Measurements from ENCODE around the gene NF1.
"Not testable (repeated sequence)": the region's sequence is repeated elsewhere in the genome, so short reads cannot be mapped to it uniquely, and the experiment has no call there.

NF1 gene

DNA sequence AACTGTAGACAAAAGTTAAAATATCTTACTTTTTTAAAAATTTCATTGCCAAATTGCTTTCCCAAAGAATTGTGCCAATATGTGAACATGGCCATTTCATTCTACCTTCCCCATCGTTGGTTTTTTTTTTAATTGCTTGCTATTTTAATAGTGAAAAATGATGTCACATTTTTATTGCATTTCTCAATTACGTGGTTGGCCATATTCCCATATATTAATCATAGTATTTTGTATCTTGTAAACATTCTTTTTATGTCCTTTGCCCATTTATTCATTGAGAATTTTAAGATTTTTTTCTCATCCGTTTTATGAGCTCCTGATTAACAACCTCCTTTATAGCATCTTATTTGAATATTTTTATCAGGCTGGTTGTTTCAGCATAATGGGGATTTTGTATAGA is 195.0 kb downstream of the NF1 start:
- no peak for DNase-seq (ENCODE audit: low read depth in 2 of 3, low spot score in 2 of 3)

DNA sequence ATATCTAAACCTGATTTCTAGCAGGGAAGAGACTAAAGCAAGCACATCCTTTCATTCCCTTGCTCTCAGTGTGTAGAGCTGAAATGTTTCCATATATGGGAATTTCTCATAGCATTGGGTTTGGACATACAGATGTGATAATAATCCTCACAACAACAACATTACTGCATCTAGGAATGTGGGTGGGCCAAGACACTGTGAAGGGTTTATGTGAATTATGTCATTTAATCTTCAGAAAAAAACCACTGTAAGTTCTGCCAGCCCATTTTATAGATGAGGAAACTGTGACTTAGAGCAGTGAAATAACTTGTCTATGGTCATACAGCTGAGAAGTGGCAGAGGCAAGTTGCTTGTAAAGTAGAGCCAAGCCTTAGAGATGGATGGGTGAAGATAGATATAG is 197.0 kb downstream of the NF1 start:
- DNase-seq (ENCODE audit: low read depth in 2 of 3, low spot score in 2 of 3): no peak

GRCh38 chr17:31293581-31293980 is 198.8 kb downstream of the NF1 start:
- no peak for DNase-seq (ENCODE audit: low read depth in 2 of 3, low spot score in 2 of 3)

DNA sequence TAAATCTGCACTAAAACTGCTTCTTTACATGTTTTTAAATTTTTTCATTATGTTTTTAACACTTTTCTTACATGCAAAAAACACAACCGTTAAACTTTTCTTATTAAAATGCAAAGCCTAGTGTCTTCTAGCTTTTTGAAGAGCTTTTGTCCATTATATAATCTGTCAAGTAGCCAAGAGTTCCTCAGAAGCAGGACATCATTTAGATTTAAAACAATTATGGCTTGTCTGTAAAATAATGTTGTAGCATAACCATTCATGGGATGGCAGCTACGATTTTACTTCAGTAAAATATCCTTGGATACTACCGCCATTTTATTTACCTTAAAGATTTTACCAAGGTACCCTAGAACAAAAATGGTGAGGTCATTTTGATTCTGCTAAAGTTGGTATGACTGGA is 199.5 kb downstream of the NF1 start:
- no peak for DNase-seq (ENCODE audit: low read depth in 2 of 3, low spot score in 2 of 3)

DNA sequence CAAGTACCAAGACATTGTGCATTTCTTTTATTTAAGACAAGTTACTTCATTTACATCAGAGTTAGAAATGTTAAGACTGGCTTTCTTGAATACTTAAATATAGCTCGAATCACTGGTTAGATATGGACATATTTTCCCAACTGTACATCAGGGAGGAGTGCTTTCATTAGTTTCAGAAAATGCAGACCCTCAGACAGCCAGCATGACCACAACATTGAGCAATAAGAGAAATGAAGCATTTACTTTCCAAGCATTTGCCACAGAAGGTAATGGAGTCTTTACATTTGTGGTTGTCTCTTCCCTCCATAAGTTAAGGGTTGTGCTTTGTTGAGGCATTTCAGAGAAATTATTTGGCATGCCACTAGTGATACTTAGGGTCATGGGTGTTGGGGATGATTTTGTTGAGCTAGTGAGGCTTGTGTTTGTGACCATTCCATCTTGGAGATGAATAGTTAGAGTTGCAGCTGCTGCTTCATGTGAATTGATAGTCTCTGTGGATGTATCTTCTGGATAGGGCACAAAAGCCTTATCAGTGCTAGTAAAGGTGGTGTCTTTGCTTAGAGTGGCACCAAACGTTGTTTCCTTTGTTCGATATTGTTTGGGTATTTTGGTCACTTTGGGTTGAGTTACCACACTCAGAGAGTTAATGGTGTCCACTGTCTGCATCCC is 200.2 kb downstream of the NF1 start:
- DNase-seq (ENCODE audit: low read depth in 2 of 3, low spot score in 2 of 3): no peak

DNA sequence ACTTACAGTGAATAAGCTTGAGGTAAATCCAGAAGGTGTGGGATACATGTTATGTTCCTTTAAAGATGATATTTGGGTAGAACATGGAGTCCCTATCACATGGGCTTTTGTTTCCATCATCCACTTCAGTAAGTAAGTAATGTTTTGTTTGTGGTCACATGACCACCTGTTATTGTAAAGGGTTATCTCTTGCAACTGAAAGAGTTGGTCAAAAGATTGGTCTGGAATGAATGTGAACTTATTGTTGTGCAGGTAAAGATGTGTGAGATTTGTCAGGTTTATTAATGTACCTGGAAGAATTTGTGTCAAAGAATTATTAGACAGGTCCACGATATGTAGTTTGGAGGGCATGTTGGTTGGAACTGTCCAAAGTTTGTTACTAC is 200.7 kb downstream of the NF1 start:
- DNase-seq (ENCODE audit: low read depth in 2 of 3, low spot score in 2 of 3): no peak

GRCh38 chr17:31296142-31296541 is 201.4 kb downstream of the NF1 start:
- DNase-seq (ENCODE audit: low read depth in 2 of 3, low spot score in 2 of 3): no peak

GRCh38 chr17:31297090-31297489 is 202.3 kb downstream of the NF1 start, which contains the start of gene OMG:
OMG (minus strand) TSS chr17:31297239; CDS start chr17:31296331, 908 bp downstream.
- DNase-seq (ENCODE audit: low read depth in 2 of 3, low spot score in 2 of 3): no peak

GRCh38 chr17:31299624-31300023 is 204.8 kb downstream of the NF1 start:
- no peak for DNase-seq (ENCODE audit: low read depth in 2 of 3, low spot score in 2 of 3)

DNA sequence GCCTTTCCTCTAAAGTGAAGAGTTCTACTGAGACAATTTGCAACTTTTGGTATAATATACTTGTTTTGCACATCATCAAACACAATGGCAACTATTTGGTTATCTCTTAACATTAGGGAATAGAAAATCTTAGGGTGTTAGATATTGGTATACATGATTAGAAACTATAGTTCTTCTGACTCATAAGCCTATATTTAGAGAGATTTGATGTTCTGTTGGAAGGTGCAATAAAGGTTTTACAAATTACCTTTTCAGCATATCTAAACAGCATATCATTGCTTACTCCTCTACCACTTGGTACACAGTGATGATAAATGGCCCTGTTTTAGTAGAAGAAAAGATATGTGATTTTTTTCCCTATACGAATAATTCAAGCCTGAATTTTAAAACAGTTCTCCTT is 212.9 kb downstream of the NF1 start:
- DNase-seq (ENCODE audit: low read depth in 2 of 3, low spot score in 2 of 3): no peak

DNA sequence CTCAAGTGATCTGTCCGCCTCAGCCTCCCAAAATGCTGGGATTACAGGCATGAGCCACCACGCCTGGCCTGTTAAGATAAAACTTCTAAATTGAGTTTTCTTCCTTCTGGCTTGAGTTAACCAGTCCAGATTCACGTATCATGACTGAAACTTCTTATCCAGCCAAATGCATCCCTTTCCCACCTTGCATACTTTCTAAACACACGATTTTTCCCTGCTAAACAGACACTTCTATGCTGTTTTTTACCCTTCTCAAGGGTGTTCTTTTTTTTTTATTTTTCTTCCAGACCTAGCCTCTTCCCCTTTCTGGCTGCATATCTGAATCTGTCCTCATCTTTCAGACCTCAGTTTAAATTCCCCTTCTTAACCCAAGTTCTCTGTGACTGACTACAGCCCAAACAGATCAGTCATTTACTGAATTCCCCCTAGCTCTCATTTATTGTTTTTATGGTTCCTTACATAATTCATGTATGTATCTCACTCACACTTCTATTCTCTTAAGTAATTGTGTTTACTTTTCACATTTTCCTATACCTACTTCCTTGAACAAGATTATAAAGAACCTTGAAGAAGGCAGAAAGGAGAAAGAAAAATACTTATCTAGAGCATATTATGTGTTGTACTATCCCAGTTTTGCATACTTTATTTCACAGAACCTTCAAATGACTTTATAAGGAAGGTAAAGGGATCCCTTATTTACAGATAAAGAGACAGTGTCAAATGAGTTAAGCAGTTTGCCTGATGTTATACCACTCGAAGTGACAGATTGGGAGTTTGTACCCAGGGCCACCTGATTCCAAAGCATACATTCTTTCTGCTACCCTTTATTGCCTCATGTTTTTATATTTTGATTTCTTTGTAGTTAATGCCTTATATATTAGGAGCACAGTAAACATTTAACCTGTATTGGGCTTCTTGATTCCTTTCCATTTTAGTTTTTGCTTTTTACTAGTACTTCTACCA is 213.9 kb downstream of the NF1 start:
- DNase-seq (ENCODE audit: low read depth in 2 of 3, low spot score in 2 of 3): no peak

DNA sequence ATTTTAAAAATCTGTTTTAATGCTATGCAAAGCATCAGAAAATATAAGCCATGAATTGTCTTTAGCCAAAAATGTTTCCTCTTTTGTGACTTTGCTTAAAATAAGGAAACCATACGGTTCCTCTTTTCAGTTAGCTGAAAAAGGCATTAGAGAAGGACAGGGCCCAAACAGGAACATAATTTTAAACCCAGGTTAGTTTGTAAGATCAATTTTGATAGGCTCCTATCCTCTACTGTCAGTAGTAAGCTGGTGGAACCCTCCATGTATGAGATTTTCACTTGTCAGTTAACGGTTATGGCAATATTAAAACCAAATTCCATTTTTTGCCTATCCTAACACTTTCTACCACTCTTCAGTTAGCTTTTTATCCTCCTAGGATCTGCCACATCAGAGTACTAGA is 214.8 kb downstream of the NF1 start:
- DNase-seq (ENCODE audit: low read depth in 2 of 3, low spot score in 2 of 3): no peak

DNA sequence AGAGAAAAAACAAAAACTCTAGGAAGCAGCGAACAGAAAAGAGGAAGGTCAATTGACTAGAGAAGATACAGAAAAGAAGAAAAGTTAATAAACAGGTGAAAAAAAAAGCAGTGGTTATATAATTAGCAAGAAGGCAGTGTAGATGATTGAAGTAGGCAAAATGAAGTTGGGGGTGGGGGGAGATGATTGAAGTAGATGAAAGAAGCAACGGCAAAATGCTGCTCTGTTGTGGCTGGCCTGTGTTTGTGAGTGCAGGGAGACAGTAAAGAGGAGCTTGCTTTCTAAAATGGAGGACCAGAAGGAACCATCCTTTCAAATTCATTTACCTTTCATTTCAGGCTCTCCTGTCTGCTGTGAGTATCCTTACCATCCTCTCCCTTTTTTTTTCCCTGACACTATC is 215.5 kb downstream of the NF1 start:
- no peak for DNase-seq (ENCODE audit: low read depth in 2 of 3, low spot score in 2 of 3)

GRCh38 chr17:31310886-31311285 is 216.1 kb downstream of the NF1 start:
- no peak for DNase-seq (ENCODE audit: low read depth in 2 of 3, low spot score in 2 of 3)

DNA sequence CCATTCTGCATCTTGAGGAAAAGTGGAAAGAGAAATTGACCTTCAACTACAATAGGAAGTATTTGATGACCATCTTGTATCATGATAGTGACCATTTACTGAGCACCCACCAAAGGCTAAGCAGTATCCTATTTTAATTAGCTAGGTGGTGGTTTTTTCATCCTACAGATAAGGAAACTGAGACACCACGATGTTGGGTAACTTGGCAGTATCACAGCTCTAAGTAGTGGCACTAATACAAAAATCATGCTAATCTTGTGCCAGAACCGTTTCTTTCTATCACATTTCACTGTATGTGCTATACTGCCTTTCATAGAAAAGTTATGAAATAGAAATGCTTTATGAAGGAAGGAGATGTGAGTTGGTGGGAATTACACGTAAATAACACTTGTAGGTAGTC is 216.7 kb downstream of the NF1 start:
- no peak for DNase-seq (ENCODE audit: low read depth in 2 of 3, low spot score in 2 of 3)

DNA sequence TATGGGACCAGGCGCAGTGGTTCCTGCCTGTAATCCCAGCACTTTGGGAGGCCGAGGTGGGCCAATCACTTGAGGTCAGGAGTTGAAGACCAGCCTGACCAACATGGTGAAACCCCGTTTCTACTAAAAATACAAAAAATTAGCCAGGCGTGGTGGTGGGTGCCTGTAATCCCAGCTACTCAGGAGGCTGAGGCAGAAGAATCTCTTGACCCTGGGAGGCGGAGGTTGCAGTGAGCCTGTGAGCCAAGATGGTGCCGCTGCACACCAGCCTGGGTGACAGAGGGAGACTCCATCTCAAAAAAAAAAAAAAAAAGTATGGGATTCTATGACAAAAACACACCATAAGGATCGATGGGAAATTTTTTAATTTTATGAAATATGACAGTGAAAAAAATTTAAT is 217.4 kb downstream of the NF1 start:
- DNase-seq (ENCODE audit: low read depth in 2 of 3, low spot score in 2 of 3): not testable (repeated sequence)

GRCh38 chr17:31313982-31314781 is 219.4 kb downstream of the NF1 start, which contains the start of gene EVI2B:
EVI2B (minus strand) TSS chr17:31314054; CDS start chr17:31305609, 8,445 bp downstream.
- DNase-seq (ENCODE audit: low read depth in 2 of 3, low spot score in 2 of 3): no peak

DNA sequence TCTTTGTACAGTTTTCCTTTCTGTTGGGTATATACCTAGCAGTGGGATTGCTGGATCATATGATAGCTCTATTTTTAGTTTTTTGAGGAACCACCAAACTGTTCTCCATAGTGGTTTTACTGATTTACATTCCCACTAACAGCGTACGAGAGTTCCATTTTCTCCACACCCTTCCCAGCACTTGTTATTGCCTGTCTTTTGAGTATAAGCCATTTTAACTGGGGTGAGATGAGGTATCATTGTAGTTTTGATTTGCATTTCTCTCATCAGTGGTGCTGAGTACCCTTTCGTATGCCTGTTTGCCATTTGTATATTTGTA is 220.0 kb downstream of the NF1 start:
- no peak for DNase-seq (ENCODE audit: low read depth in 2 of 3, low spot score in 2 of 3)

DNA sequence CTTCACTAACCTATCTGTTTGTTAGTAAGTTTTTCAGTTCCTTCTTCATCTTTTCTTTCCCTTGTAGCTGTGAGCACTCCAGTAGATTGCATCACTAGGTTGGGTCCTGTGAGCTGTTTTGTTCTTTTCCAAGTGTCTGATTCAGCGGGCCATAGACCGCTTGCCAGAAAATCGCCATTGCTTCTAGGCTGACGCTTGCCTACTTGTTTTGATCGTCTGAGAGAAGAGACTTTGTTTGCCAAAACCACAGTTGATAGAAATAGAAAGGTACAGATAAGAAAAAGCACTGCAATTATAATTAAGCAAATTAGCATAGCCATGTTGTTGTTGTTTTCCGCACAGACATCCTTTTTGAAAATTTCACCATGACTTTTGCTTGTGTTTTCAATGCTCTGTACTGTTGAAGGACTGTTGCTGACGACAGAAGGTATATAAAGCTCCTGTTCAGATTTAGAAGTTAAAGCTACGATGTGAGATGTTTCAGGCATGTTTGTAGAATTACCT is 223.6 kb downstream of the NF1 start:
- no peak for DNase-seq (ENCODE audit: low read depth in 2 of 3, low spot score in 2 of 3)

DNA sequence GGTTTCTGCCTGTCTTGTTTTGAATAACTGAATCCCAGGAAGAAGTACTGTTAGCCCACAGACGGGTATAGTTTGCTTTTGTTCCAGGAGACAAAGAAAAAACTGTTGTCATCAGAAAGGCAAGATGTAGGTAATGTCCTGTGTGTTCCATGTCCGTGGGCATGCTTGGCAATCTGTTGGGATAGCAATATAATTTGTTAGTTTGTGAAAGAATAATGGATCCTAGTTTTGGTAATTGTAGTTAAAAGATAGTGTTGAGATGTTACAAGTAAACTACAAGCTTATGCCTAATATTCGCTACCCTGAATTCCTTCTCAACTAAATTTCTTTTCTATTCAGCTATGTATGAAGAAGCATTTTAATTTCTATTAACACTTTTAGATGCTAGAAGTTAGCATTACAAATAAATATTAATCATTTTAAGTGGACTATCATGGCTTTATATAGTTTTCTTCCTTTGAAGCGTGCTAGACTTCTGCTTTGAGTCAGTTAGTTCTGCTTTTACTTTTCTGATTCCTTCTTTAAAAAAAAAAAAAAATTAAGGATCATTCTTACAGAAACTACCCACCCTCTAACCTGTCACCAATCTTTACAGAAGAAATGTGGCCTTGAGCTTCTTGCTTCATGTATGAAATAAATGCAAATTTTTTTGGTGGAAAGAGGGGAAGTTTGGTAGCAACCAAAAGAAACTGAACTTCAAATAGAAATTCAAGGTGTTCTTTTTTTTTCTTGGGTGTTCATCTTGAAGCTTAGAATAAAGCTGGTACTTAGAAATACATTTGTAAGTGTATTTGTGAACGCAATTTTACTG is 224.3 kb downstream of the NF1 start:
- DNase-seq (ENCODE audit: low read depth in 2 of 3, low spot score in 2 of 3): no peak

- no peak for DNase-seq (ENCODE audit: low read depth in 2 of 3, low spot score in 2 of 3)
These were observed 225.5 kb downstream of the NF1 start for GRCh38 chr17:31320241-31320640.

Data from activated CD8-positive, alpha-beta memory T cell treated with anti-CD3 and anti-CD28 coated beads for 48 hours (primary cell).